Prostate gland (tissue), 1 donor: ENCODE measurements around the gene UCK2.

Experiments
- POLR2A ChIP-seq: fragments of 450-650 bp; IDR thresholded peaks from one replicate; pipeline ENCODE4 v1.6.1; 2016; ENCODE audit warnings: antibody characterized with exemption, mild to moderate bottlenecking
- POLR2AphosphoS5 ChIP-seq: sonication (generic); formaldehyde crosslinking; IDR thresholded peaks from one replicate; pipeline ENCODE4 v1.6.1; 2017; ENCODE audit warnings: antibody characterized with exemption

DNA sequence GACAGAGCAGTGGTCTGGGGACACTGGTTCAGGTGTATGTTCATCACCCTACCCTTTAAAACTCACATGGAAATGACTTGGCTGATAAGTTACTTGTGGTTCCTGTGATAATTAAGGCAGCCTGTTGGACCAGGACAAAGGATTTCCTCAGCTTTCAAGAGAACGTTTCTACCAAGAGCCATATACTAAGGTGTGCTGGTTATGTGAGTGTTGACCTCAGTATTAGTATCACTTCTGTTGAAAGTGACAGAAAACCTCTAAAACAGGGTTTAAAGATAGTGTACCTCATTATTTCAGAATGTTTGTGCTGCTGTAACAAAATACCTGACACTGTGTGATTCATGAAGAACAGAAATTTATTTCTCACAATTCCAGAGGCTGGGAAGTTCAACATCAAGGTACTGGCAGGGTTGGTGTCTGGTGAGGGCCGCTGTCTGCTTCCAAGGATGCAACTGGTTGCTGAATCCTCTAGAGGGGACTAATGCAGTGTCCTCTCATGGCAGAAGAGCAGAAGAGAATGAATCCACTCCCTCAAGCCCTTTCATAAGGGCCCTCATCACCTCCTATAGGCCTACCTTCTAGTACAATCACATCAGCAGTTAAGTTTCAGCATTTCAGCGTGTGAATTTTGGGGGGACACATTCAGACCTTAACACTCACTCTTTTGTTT lies 54.9 kb downstream of the UCK2 start:
- TF ChIP-seq POLR2AphosphoS5 (no peak), POLR2A (no peak)
